CD4-positive, alpha-beta T cell treated with Interleukin-17A for 4 hours (primary cell): ENCODE results near the gene KIAA1210.

Experiments used
- DNase-seq: peaks from one replicate; pipeline ENCODE4 v3.0.0-alpha.2; 2020; ENCODE audit warnings: mixed read lengths

Gene KIAA1210

GRCh38 chrX:119127650-119128049 is at the start of gene KIAA1210:
Gene KIAA1210 (minus strand): TSS chrX:119127812. CDS start chrX:119123642, 4,170 bp downstream.
- DNase-seq, result no peak

- DNase-seq, result no peak
Observed at GRCh38 chrX:119177278-119177677, 49.7 kb upstream of the KIAA1210 start.

GRCh38 chrX:119174900-119175299 is 47.3 kb upstream of the KIAA1210 start:
- DNase-seq, result no peak

GRCh38 chrX:119168104-119168503 is 40.5 kb upstream of the KIAA1210 start:
- no peak for DNase-seq

DNA sequence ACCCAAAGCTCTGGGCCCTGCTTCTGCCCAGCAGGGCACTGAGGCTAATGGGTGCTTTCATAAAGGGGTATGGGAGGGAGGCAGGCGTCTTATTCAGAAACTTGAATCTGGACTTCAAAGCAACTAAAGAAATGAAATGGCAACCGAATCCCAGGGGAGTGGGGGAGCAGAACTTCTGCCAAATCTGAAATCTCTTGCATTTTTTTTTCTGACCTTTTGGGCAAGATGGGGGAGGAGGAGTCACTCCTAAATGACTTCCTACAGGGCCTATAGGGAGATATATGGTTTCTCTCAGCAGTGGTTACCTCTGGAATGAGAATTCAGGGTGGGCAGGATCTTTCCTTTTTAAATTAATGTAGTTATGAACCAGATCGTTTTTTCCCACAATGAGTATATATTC is 30.6 kb upstream of the KIAA1210 start:
- no peak for DNase-seq

- no peak for DNase-seq
Observed at GRCh38 chrX:119156241-119156640, 28.6 kb upstream of the KIAA1210 start.

DNA sequence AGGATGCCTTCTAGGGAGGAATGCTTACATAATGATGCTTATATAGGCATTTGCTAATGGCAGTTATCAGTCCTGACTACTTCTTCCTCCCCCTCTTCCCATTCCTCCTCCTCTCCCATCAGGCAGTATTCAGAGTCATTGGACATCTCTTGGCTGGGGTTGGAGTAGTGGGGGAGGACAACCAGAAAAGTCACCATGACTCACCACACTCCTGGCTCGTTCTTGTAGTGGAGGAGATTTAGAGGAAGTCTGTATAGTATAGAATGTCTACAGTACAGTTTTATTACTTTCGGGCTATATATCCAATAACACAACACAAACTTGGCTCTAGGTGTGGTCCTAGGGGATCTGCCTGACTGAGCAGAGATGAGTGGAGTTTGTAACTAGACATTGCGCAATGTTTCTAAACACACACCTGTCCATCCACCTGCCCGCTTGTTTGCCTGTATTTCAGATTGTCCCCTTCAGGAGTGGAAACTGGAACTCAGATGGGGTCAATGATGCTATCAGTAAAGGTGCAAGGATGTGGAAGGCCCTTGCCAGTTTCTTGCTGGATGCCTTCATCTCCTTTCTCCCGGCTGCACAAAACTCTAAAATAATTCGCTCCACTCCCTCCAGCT is 27.9 kb upstream of the KIAA1210 start:
- DNase-seq, result no peak

DNA sequence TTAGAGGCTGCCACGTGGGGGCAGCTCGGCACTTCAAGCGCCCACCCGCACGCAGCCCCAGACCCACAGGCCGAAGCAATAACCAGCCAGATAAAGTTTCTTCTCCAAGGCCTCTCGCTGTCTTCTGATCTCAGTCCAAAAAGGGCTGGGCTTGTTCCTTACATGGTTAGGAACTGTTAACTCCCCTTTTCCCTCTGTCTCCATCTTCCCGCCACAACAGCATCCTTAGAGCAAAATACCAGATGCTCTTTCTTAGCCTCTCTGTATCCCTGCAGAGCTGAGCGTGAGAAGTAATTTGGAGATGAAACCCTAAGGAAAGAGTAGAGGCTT is 23.4 kb upstream of the KIAA1210 start:
- no peak for DNase-seq

DNA sequence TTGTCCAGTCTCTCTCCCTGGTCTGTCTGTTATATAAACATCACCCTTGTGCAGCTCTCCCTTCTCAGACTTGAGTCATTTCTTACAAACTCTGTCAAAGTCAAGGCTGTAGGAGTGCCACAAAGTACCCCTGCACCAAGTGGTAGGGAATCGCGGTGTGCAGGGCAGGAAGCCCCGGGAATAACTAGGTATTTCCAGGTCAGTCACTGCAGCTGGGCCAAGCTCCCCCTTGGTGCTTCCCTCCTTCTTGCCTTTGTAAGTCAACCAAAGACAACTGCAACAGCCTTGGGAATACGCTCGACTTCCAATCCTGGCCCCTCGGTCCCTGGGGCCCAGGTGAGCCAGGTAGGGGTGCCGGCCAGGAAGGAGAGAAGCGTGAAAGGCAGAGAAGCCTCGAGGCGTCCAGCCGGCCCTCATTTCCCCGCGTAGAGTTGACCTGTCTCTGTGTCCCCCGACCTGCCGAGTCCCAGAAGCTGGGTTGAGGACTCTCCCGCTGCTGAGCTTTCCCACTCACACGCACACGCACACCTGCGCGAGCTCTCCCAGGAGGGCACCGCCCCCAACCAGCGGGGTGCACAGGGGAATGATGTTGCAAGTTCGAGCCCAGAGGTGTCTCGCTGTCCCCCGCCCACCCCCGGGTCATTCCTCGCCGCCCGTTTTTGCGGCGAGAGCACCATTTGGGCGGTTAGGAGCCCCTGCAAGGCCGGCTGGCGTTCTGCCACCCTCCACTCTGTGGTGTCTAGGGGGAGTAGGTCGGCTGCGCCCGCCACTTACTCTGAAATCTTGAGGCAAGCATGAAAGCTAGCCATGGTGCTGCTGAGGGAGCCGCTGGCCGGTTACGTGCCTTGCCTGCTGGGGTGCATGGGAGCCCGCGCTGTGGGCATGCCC is 22.8 kb upstream of the KIAA1210 start:
- no peak for DNase-seq

- DNase-seq, result no peak
Observed at GRCh38 chrX:119147486-119147885, 19.9 kb upstream of the KIAA1210 start.

DNA sequence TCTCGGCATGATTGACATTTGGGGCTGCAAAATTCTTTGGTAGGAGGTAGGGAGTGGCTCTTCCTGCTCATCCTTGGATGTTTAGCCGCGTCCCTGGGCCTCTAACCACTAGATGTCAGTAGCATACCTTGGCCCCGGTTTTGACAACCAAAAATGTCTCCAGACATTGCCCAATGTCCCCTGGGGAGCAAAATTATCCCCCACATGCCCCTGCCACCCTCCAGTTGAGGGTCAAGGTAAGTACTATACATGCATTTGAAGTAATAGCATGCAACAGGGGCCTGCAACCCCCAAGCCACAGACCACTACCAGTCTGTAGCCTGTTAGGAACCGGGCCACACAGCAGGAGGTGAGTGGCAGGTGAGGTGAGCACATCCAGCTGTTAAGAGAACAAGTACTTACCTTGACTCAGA is 17.6 kb upstream of the KIAA1210 start:
- no peak for DNase-seq

GRCh38 chrX:119134466-119134865 is 6.9 kb upstream of the KIAA1210 start:
- no peak for DNase-seq

- no peak for DNase-seq
Observed at GRCh38 chrX:119132961-119133360, 5.3 kb upstream of the KIAA1210 start.

GRCh38 chrX:119132316-119132715 is 4.7 kb upstream of the KIAA1210 start:
- DNase-seq, result no peak

DNA sequence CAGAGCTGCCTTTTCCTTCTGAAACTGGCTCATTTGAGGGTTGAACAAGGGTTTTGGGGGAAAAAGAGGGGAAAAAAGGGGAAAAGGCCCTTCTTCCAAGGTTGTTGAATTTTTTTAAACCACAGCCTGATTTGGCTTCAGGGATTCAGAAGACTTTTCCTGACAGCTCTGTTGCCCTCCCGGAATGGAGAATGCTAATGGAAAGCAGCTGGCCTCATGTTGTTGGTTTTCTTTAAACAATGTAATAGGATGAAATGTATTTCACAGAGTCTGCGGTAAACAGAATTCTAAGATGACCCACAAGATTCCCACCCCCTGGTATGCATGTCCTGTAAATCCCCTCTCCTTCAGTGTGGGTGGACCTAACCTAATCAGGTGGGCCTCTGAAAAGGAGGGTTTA is 3.3 kb upstream of the KIAA1210 start:
- DNase-seq, result no peak

DNA sequence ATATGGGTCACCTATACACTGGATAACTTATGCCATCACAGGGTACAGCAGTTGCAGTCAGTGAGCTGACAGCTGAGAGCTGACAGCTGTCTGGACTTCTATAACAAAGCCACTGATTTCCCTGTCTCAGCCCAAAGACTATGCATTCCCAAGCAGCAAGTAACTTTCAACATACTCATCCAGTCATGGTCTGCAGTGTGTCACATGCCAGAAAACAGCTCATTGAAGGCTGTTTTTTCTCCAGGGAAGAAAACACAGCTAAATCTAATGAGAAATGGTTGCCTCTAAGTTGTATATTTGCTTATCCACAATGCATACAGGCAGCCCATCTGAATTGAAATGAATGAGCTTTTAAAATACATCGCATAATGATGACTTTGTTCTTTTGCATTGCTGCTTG is 6.3 kb downstream of the KIAA1210 start:
- DNase-seq, result no peak

DNA sequence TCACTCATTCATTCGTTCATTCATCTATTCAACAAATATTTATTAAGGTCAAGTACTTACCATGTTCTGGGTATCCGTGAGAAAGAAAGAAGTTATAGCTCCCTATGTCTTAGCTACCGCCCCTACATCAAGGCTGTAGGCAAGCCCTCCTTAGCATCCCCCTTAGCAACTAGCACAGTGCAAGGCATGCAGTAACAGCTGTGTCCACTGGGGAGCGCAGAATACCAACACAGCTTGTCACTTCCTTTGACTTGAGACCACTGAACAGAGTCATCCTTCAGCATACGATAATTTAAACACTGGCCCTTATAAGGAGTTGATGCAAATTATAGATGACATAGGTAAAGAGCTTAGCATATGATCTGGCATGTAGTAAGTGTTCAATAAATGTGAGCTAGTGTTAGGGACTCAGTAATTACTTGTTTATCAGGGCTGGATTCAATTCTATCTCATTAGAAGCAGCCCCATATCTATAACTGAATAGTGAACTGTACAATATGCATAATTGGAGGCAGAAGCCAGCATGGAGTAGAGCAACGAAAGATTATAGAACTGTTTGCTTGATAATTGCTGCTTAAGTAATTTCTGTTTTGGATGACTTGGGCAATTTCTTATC is 8.7 kb downstream of the KIAA1210 start:
- peak; percentile 54 for DNase-seq

GRCh38 chrX:119107206-119107605 is 20.4 kb downstream of the KIAA1210 start:
- no peak for DNase-seq

GRCh38 chrX:119105826-119106225 is 21.8 kb downstream of the KIAA1210 start:
- no peak for DNase-seq

GRCh38 chrX:119101168-119101567 is 26.4 kb downstream of the KIAA1210 start:
- no peak for DNase-seq

- no peak for DNase-seq
Observed at GRCh38 chrX:119095936-119096335, 31.7 kb downstream of the KIAA1210 start.

GRCh38 chrX:119094819-119095218 is 32.8 kb downstream of the KIAA1210 start:
- DNase-seq, result no peak

DNA sequence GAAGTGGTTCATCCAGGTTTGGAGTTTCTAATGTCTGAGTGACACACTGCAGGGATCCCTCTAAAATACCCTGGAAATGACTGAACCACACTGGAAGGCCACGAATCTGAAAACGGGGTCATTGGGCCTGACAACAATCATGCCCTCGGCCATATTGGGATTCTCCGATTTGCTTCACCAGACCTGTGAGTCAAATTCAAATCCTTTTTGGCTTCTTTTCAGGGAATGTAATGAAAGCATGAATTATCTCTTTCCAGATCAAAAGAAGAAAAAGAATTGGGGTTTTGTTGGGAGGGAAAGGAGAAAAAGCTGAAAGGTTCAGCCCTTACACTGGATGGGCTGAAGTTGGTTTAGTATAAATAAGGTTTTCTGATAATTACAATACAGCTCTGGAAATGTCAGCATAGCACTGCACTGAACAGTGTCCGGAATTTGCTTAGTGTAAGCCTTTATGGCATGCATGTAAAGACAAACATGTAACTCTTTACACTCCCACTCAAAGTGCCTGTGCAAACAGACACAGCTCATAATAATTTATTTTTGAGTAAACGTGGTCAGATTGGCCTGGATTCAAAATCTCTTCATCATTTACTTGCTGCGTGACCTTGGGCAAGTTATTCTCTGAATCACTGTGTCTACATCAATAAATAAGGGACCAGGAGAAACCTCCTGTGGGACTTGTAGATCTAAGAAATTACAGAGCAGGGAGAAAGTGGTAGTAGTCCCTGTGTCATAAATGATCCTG is 33.4 kb downstream of the KIAA1210 start:
- no peak for DNase-seq
